Measurements from ENCODE around the gene PRSS53.

Gene PRSS53

GRCh38 chr16:31129568-31130335, 41.0 kb upstream of the PRSS53 start:
- Mint-ChIP-seq H3K9me3 (no peaks in the 10 kb centered on the region), H3K36me3 (ENCODE audit: low read depth) (peaks cover 82% of the 10 kb centered on the region), H3K27me3 (no peaks in the 10 kb centered on the region), H3K4me3 (no peak overlapping the region), H3K27ac (no peak overlapping the region), H3K4me1 (ENCODE audit: low read depth) (peaks cover 2% of the 10 kb centered on the region)
- no peak for DNase-seq

- Mint-ChIP-seq H3K9me3 (no peaks in the 10 kb centered on the region), H3K27ac (peak overlapping the region; percentile 65), H3K27me3 (no peaks in the 10 kb centered on the region), H3K4me1 (ENCODE audit: low read depth) (peaks cover 2% of the 10 kb centered on the region), H3K36me3 (ENCODE audit: low read depth) (peaks cover 87% of the 10 kb centered on the region), H3K4me3 (no peak overlapping the region)
- no peak for DNase-seq
Observed at GRCh38 chr16:31128711-31129567, 40.2 kb upstream of the PRSS53 start.

GRCh38 chr16:31127182-31127581, 38.4 kb upstream of the PRSS53 start:
- DNase-seq = no peak
- no peak overlapping the region for H3K27ac Mint-ChIP-seq
- no peak overlapping the region for H3K4me3 Mint-ChIP-seq
- no peaks in the 10 kb centered on the region for H3K9me3 Mint-ChIP-seq
- H3K4me1 Mint-ChIP-seq (ENCODE audit: low read depth) = peaks cover 2% of the 10 kb centered on the region
- no peaks in the 10 kb centered on the region for H3K27me3 Mint-ChIP-seq
- H3K36me3 Mint-ChIP-seq (ENCODE audit: low read depth) = peaks cover 89% of the 10 kb centered on the region

GRCh38 chr16:31125844-31126243, 37.1 kb upstream of the PRSS53 start:
- Mint-ChIP-seq H3K27ac (peak overlapping the region; percentile 51), H3K27me3 (no peaks in the 10 kb centered on the region)

GRCh38 chr16:31120129-31120528, 31.4 kb upstream of the PRSS53 start:
- no peak overlapping the region for H3K4me3 Mint-ChIP-seq

More at GRCh38 chr16:31125844-31126243, 37.1 kb upstream of the PRSS53 start:
- no peak overlapping the region for H3K4me3 Mint-ChIP-seq
- peaks cover 87% of the 10 kb centered on the region for H3K36me3 Mint-ChIP-seq (ENCODE audit: low read depth)
- H3K9me3 Mint-ChIP-seq = no peaks in the 10 kb centered on the region
- H3K4me1 Mint-ChIP-seq (ENCODE audit: low read depth) = peaks cover 2% of the 10 kb centered on the region
- no peak for DNase-seq

GRCh38 chr16:31118223-31119155, 29.7 kb upstream of the PRSS53 start:
- no peaks in the 10 kb centered on the region for H3K9me3 Mint-ChIP-seq
- peaks cover 54% of the 10 kb centered on the region for H3K36me3 Mint-ChIP-seq (ENCODE audit: low read depth)
- peak overlapping the region; percentile 90 for H3K4me3 Mint-ChIP-seq
- H3K27ac Mint-ChIP-seq = peak overlapping the region; percentile 87
- DNase-seq = no peak
- peaks cover 26% of the 10 kb centered on the region for H3K4me1 Mint-ChIP-seq (ENCODE audit: low read depth)
- H3K27me3 Mint-ChIP-seq = no peaks in the 10 kb centered on the region

More at GRCh38 chr16:31120129-31120528, 31.4 kb upstream of the PRSS53 start:
- peak overlapping the region; percentile 59 for H3K27ac Mint-ChIP-seq
- H3K4me1 Mint-ChIP-seq (ENCODE audit: low read depth) = peaks cover 21% of the 10 kb centered on the region
- H3K9me3 Mint-ChIP-seq = no peaks in the 10 kb centered on the region
- peaks cover 68% of the 10 kb centered on the region for H3K36me3 Mint-ChIP-seq (ENCODE audit: low read depth)
- no peaks in the 10 kb centered on the region for H3K27me3 Mint-ChIP-seq
- DNase-seq = no peak

- H3K36me3 Mint-ChIP-seq (ENCODE audit: low read depth) = peaks cover 54% of the 10 kb centered on the region
- no peaks in the 10 kb centered on the region for H3K9me3 Mint-ChIP-seq
- DNase-seq = peak; percentile 97
- peaks cover 26% of the 10 kb centered on the region for H3K4me1 Mint-ChIP-seq (ENCODE audit: low read depth)
- no peaks in the 10 kb centered on the region for H3K27me3 Mint-ChIP-seq
- H3K4me3 Mint-ChIP-seq = peak within 1 kb of the TSS; percentile 90
- peak within 1 kb of the TSS; percentile 87 for H3K27ac Mint-ChIP-seq
Observed at GRCh38 chr16:31117384-31118222, 28.9 kb upstream of the PRSS53 start, which contains the start of gene KAT8. TSS of gene KAT8 (plus strand) at chr16:31117664. CDS start at chr16:31117682, 18 bp downstream.

GRCh38 chr16:31114468-31114867, 25.7 kb upstream of the PRSS53 start:
- Mint-ChIP-seq H3K4me3 (no peak overlapping the region), H3K27ac (peak overlapping the region; percentile 31), H3K9me3 (no peaks in the 10 kb centered on the region), H3K36me3 (ENCODE audit: low read depth) (peaks cover 57% of the 10 kb centered on the region), H3K27me3 (no peaks in the 10 kb centered on the region), H3K4me1 (ENCODE audit: low read depth) (peaks cover 37% of the 10 kb centered on the region)
- DNase-seq = no peak

- H3K4me1 Mint-ChIP-seq (ENCODE audit: low read depth) = peaks cover 33% of the 10 kb centered on the region
- H3K27me3 Mint-ChIP-seq = no peaks in the 10 kb centered on the region
- H3K27ac Mint-ChIP-seq = peak overlapping the region; percentile 76
- no peak for DNase-seq
- H3K4me3 Mint-ChIP-seq = no peak overlapping the region
- no peaks in the 10 kb centered on the region for H3K9me3 Mint-ChIP-seq
- H3K36me3 Mint-ChIP-seq (ENCODE audit: low read depth) = peaks cover 47% of the 10 kb centered on the region
Observed at GRCh38 chr16:31113121-31114120, 24.7 kb upstream of the PRSS53 start.

GRCh38 chr16:31112711-31113110, 24.0 kb upstream of the PRSS53 start:
- DNase-seq = no peak
- peak overlapping the region; percentile 76 for H3K27ac Mint-ChIP-seq
- no peak overlapping the region for H3K4me3 Mint-ChIP-seq
- H3K36me3 Mint-ChIP-seq (ENCODE audit: low read depth) = peaks cover 41% of the 10 kb centered on the region
- no peaks in the 10 kb centered on the region for H3K9me3 Mint-ChIP-seq
- H3K4me1 Mint-ChIP-seq (ENCODE audit: low read depth) = peaks cover 31% of the 10 kb centered on the region
- no peaks in the 10 kb centered on the region for H3K27me3 Mint-ChIP-seq

GRCh38 chr16:31111881-31112466, 23.2 kb upstream of the PRSS53 start:
- Mint-ChIP-seq H3K27ac (peak overlapping the region; percentile 66), H3K27me3 (no peaks in the 10 kb centered on the region), H3K4me3 (no peak overlapping the region), H3K9me3 (no peaks in the 10 kb centered on the region), H3K36me3 (ENCODE audit: low read depth) (peaks cover 41% of the 10 kb centered on the region), H3K4me1 (ENCODE audit: low read depth) (peaks cover 38% of the 10 kb centered on the region)
- no peak for DNase-seq

All from activated T-cell treated with anti-CD3 and anti-CD28 coated beads, Interleukin-2, amount 50 U/mL, for 24 hours (primary cell).